Measurements from ENCODE around the gene SGPL1.

- no peak for TF ChIP-seq CTCF (IDR thresholded peaks at IDR 0.05; ENCODE audit: poor library complexity, severe bottlenecking)
- no peak for TF ChIP-seq SMC3 (conservative IDR thresholded peaks at IDR 0.05; ENCODE audit: poor library complexity)
- no peak for TF ChIP-seq POLR2AphosphoS5 (IDR thresholded peaks at IDR 0.05)
- TF ChIP-seq EZH2 (IDR thresholded peaks at IDR 0.05; ENCODE audit: borderline replicate concordance, insufficient read depth, low read length, poor library complexity, severe bottlenecking), result no peak
- TF ChIP-seq, protein P1, sequence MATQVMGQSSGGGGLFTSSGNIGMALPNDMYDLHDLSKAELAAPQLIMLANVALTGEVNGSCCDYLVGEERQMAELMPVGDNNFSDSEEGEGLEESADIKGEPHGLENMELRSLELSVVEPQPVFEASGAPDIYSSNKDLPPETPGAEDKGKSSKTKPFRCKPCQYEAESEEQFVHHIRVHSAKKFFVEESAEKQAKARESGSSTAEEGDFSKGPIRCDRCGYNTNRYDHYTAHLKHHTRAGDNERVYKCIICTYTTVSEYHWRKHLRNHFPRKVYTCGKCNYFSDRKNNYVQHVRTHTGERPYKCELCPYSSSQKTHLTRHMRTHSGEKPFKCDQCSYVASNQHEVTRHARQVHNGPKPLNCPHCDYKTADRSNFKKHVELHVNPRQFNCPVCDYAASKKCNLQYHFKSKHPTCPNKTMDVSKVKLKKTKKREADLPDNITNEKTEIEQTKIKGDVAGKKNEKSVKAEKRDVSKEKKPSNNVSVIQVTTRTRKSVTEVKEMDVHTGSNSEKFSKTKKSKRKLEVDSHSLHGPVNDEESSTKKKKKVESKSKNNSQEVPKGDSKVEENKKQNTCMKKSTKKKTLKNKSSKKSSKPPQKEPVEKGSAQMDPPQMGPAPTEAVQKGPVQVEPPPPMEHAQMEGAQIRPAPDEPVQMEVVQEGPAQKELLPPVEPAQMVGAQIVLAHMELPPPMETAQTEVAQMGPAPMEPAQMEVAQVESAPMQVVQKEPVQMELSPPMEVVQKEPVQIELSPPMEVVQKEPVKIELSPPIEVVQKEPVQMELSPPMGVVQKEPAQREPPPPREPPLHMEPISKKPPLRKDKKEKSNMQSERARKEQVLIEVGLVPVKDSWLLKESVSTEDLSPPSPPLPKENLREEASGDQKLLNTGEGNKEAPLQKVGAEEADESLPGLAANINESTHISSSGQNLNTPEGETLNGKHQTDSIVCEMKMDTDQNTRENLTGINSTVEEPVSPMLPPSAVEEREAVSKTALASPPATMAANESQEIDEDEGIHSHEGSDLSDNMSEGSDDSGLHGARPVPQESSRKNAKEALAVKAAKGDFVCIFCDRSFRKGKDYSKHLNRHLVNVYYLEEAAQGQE (IDR thresholded peaks at IDR 0.05; ENCODE audit: borderline replicate concordance), result no peak
- TF ChIP-seq TAF1 (IDR thresholded peaks at IDR 0.05; ENCODE audit: low read depth), result no peak
- no peak for TF ChIP-seq RAD21 (conservative IDR thresholded peaks at IDR 0.05)
- TF ChIP-seq EP300 (conservative IDR thresholded peaks at IDR 0.05; ENCODE audit: poor library complexity, severe bottlenecking), result no peak
These were observed 73.5 kb downstream of the SGPL1 start for GRCh38 chr10:70889291-70889690.

Data from neural cell (in vitro differentiated cells).